GM12878 (cell line): ENCODE results near the gene DNAH3. TPM values are rescaled to one million over a fixed set of nuclear protein-coding genes. Genes with fewer than 3 reads are reported as not detected.

ENCODE experiments used
- BHLHE40 ChIP-seq, 2 experiments: fragments of 450-650 bp in 1 of 2; IDR thresholded peaks; 2 replicates each; pipeline ENCODE4 v1.6.1; 2011 to 2017; ENCODE audit warnings: low read depth in 2 of 2, borderline replicate concordance in 1 of 2, improper control_type of control experiment in 1 of 2, low read length in 1 of 2, mild to moderate bottlenecking in 1 of 2
- DPF2 ChIP-seq: fragments of 450-650 bp; IDR thresholded peaks from 2 replicates; pipeline ENCODE4 v1.6.1; 2017; ENCODE audit warnings: mild to moderate bottlenecking
- E4F1 ChIP-seq: fragments of 450-650 bp; IDR thresholded peaks from 2 replicates; pipeline ENCODE4 v1.6.1; 2018; ENCODE audit warnings: borderline replicate concordance, mild to moderate bottlenecking; ENCODE audit not compliant: partially characterized antibody
- HDAC6 ChIP-seq: fragments of 200-600 bp; sonication (generic); IDR thresholded peaks from one replicate; pipeline ENCODE4 v1.8.0; 2017; ENCODE audit warnings: antibody characterized with exemption; ENCODE audit not compliant: unreplicated experiment
- LARP7 ChIP-seq: fragments of 450-650 bp; IDR thresholded peaks from 2 replicates; pipeline ENCODE4 v1.6.1; 2017; ENCODE audit warnings: mild to moderate bottlenecking
- POLR2AphosphoS2 ChIP-seq: IDR thresholded peaks from 2 replicates; pipeline ENCODE4 v1.6.1; 2011; ENCODE audit warnings: low read depth, mild to moderate bottlenecking, low read length, improper control_type of control experiment, moderate library complexity
- PRDM15 ChIP-seq: fragments of 450-650 bp; formaldehyde crosslinking; IDR thresholded peaks from 2 replicates; pipeline ENCODE4 v1.4.0; 2020; ENCODE audit warnings: mild to moderate bottlenecking, moderate library complexity
- RAD51 ChIP-seq: fragments of 450-650 bp; IDR thresholded peaks from 2 replicates; pipeline ENCODE4 v1.6.1; 2016; ENCODE audit warnings: moderate library complexity, mild to moderate bottlenecking, inconsistent platforms
- SUPT20H ChIP-seq: IDR thresholded peaks from 2 replicates; pipeline ENCODE4 v1.6.1; 2011; ENCODE audit warnings: low read depth, mild to moderate bottlenecking, low read length, moderate library complexity, borderline replicate concordance; ENCODE audit not compliant: control insufficient read depth
- ZBTB4 ChIP-seq: fragments of 450-650 bp; formaldehyde crosslinking; IDR thresholded peaks from 2 replicates; pipeline ENCODE4 v1.4.0; 2022; ENCODE audit warnings: mild to moderate bottlenecking, moderate library complexity
- ZNF592 ChIP-seq: fragments of 450-650 bp; IDR thresholded peaks from 2 replicates; pipeline ENCODE4 v1.6.1; 2017; ENCODE audit warnings: mild to moderate bottlenecking, moderate library complexity
- polyA plus RNA-seq, 11 experiments: library from polyadenylated mRNA; depleted of rRNA in 4 of 11; unstranded in 6 of 11; stranded (reverse) in 5 of 11; fragments of >200 nt; fragmentation: Nextera tagmentation in 4 of 11; fragmentation: Illumina TruSeq in 1 of 11; extraction: Ambion mirVana in 4 of 11; extraction: Trizol in 1 of 11; gene quantifications; 1 replicate in 1 of 11; 2 replicates in 10 of 11; pipeline versions ENCODE4 v1.2.1 to v1.2.3, GENCODE V29; 2011 to 2016; ENCODE audit warnings: inconsistent platforms in 2 of 11, missing spikeins in 2 of 11, low read depth in 1 of 11
- total RNA-seq, 4 experiments: library from RNA; depleted of rRNA in 3 of 4; stranded (reverse); fragments of >200 nt in 3 of 4; fragmentation: Illumina TruSeq in 1 of 4; extraction: Trizol in 1 of 4; gene quantifications; 2 replicates each; pipeline versions ENCODE4 v1.2.1 to v1.2.3, GENCODE V29; 2013 to 2021

DNAH3 gene
- total and polyA plus RNA-seq, 10 of the 15 experiments (the other 5 are each of a cell fraction or from before 2014, with no cell fraction given) = under 0.01 to 0.04 (median 0.04) TPM; not detected in 5

GRCh38 chr16:21184834-21185233 lies 34.2 kb upstream of the DNAH3 start (continued):
- no peak for TF ChIP-seq PRDM15
- TF ChIP-seq SUPT20H = no peak
- no peak for TF ChIP-seq E4F1
- TF ChIP-seq LARP7 = no peak
- TF ChIP-seq ZNF592 = no peak
- TF ChIP-seq BHLHE40 (IDR thresholded peaks at IDR 0.05; ENCODE audit: borderline replicate concordance in 1 of 2, low read depth in 2 of 2, low read length in 1 of 2) = no peak
- TF ChIP-seq ZBTB4 (CRISPR knock-in tag) = no peak
- no peak for TF ChIP-seq RAD51
- TF ChIP-seq POLR2AphosphoS2 = no peak
- TF ChIP-seq DPF2 = no peak
- TF ChIP-seq HDAC6 = no peak
- TF ChIP-seq, all 136 proteins: peak for 0
